ENCODE data around the gene FRAT1. TPM values are rescaled to one million over a fixed set of nuclear protein-coding genes. Genes with fewer than 3 reads are reported as not detected.

FRAT1 gene
- total RNA-seq, 1 experiment from 2014 or later, result 2.3 TPM

GRCh38 chr10:97362310-97363033 lies 43.4 kb downstream of the FRAT1 start:
- Mint-ChIP-seq H3K27ac (ENCODE audit: unreplicated experiment) (no peak overlapping the region), H3K27me3 (ENCODE audit: insufficient read depth, unreplicated experiment) (no peaks in the 10 kb centered on the region), H3K36me3 (ENCODE audit: insufficient read depth, unreplicated experiment) (peaks cover 51% of the 10 kb centered on the region), H3K9me3 (ENCODE audit: unreplicated experiment) (no peaks in the 10 kb centered on the region), H3K4me1 (ENCODE audit: low read depth, unreplicated experiment) (no peaks in the 10 kb centered on the region), H3K4me3 (ENCODE audit: unreplicated experiment) (no peak overlapping the region)
- intact Hi-C loops (cut with micrococcal nuclease; ENCODE audit: unreplicated experiment), result no loop called here
- DNase-seq, result no peak
- H3K9me3 ChIP-seq, result no peaks in the 10 kb centered on the region
- ChIA-PET POLR2A (no interaction called here), CTCF (interaction anchor here (1.0 kb wide), 1 partner anchor 84 kb away, joined by 3 read pairs; no protein-coding TSS in a partner anchor)
- H3K36me3 ChIP-seq (ENCODE audit: control insufficient read depth, insufficient read depth, low read length), result no peaks in the 10 kb centered on the region
- no peak for TF ChIP-seq CTCF (IDR thresholded peaks at IDR 0.05; ENCODE audit: insufficient read depth in 1 of 2, low read depth in 1 of 2, low read length in 1 of 2, severe bottlenecking in 1 of 2, unreplicated experiment in 1 of 2)
- BruUV-seq (replicated peaks), result no TSS peak
- H3K4me1 ChIP-seq, result no peaks in the 10 kb centered on the region
- no peak overlapping the region for H3K4me3 ChIP-seq (ENCODE audit: low read depth, low read length)
- H3K27me3 ChIP-seq (replicated peaks; ENCODE audit: control insufficient read depth, insufficient read depth, low read length), result no peaks in the 10 kb centered on the region

- no peak overlapping the region for H3K4me3 Mint-ChIP-seq (ENCODE audit: unreplicated experiment)
- no peak overlapping the region for H3K4me3 ChIP-seq (ENCODE audit: low read depth, low read length)
- H3K36me3 Mint-ChIP-seq (ENCODE audit: insufficient read depth, unreplicated experiment), result peaks cover 50% of the 10 kb centered on the region
- H3K27me3 ChIP-seq (replicated peaks; ENCODE audit: control insufficient read depth, insufficient read depth, low read length), result no peaks in the 10 kb centered on the region
- H3K36me3 ChIP-seq (ENCODE audit: control insufficient read depth, insufficient read depth, low read length), result no peaks in the 10 kb centered on the region
- ChIA-PET CTCF (interaction anchor here (1.0 kb wide), 1 partner anchor 85 kb away, joined by 3 read pairs; no protein-coding TSS in a partner anchor), POLR2A (no interaction called here)
- no peak for TF ChIP-seq CTCF (IDR thresholded peaks at IDR 0.05; ENCODE audit: insufficient read depth in 1 of 2, low read depth in 1 of 2, low read length in 1 of 2, severe bottlenecking in 1 of 2, unreplicated experiment in 1 of 2)
- H3K27ac Mint-ChIP-seq (ENCODE audit: unreplicated experiment), result no peak overlapping the region
- intact Hi-C loops (cut with micrococcal nuclease; ENCODE audit: unreplicated experiment), result no loop called here
- H3K4me1 Mint-ChIP-seq (ENCODE audit: low read depth, unreplicated experiment), result no peaks in the 10 kb centered on the region
- H3K9me3 ChIP-seq, result no peaks in the 10 kb centered on the region
- no peaks in the 10 kb centered on the region for H3K27me3 Mint-ChIP-seq (ENCODE audit: insufficient read depth, unreplicated experiment)
- BruUV-seq (replicated peaks), result no TSS peak
- no peaks in the 10 kb centered on the region for H3K4me1 ChIP-seq
- DNase-seq, result no peak
- no peaks in the 10 kb centered on the region for H3K9me3 Mint-ChIP-seq (ENCODE audit: unreplicated experiment)
Measured at GRCh38 chr10:97363071-97363470, 44.0 kb downstream of the FRAT1 start.

GRCh38 chr10:97365761-97366351 lies 46.8 kb downstream of the FRAT1 start:
- peaks cover 2% of the 10 kb centered on the region; the same call in 1 of the 2 replicates for H3K36me3 ChIP-seq (ENCODE audit: control insufficient read depth, insufficient read depth, low read length)

More at GRCh38 chr10:97365761-97366351, 46.8 kb downstream of the FRAT1 start:
- Mint-ChIP-seq H3K9me3 (ENCODE audit: unreplicated experiment) (no peaks in the 10 kb centered on the region), H3K27ac (ENCODE audit: unreplicated experiment) (no peak overlapping the region), H3K4me3 (ENCODE audit: unreplicated experiment) (no peak overlapping the region), H3K27me3 (ENCODE audit: insufficient read depth, unreplicated experiment) (no peaks in the 10 kb centered on the region), H3K36me3 (ENCODE audit: insufficient read depth, unreplicated experiment) (peaks cover 65% of the 10 kb centered on the region), H3K4me1 (ENCODE audit: low read depth, unreplicated experiment) (no peaks in the 10 kb centered on the region)
- Histone ChIP-seq H3K27me3 (replicated peaks; ENCODE audit: control insufficient read depth, insufficient read depth, low read length) (no peaks in the 10 kb centered on the region), H3K4me3 (ENCODE audit: low read depth, low read length) (no peak overlapping the region), H3K4me1 (no peaks in the 10 kb centered on the region), H3K9me3 (no peaks in the 10 kb centered on the region)
- TF ChIP-seq CTCF (IDR thresholded peaks at IDR 0.05; ENCODE audit: insufficient read depth in 1 of 2, low read depth in 1 of 2, low read length in 1 of 2, severe bottlenecking in 1 of 2, unreplicated experiment in 1 of 2), result no peak
- no TSS peak for BruUV-seq (replicated peaks)
- DNase-seq, result no peak
- POLR2A ChIA-PET, result no interaction called here
- intact Hi-C loops (cut with micrococcal nuclease; ENCODE audit: unreplicated experiment), result no loop called here
- CTCF ChIA-PET, result interaction anchor here (0.7 kb wide), 1 partner anchor 551 kb away, joined by 3 read pairs; no protein-coding TSS in a partner anchor

All from Caco-2 (cell line).